Measurements from ENCODE around the gene MRPL54. TPM values are rescaled to one million over a fixed set of nuclear protein-coding genes. Genes with fewer than 3 reads are reported as not detected.

Gene MRPL54
- total RNA-seq, 3 donors from 2014 or later (not counting 1 experiment from before 2014, with no cell fraction given) = 54.1 to 60.5 (median 55.5) TPM

- peaks cover 18 to 36% of the 10 kb centered on the region in 2 donors for H3K4me1 Mint-ChIP-seq
- Histone ChIP-seq H3K4me3 (ENCODE audit: low read length) (no peak overlapping the region), H3K9me3 (ENCODE audit: control insufficient read depth, insufficient read depth, low read length) (peaks cover 20% of the 10 kb centered on the region), H3K27me3 (ENCODE audit: control insufficient read depth, insufficient read depth, low read length) (no peaks in the 10 kb centered on the region), H3K36me3 (ENCODE audit: control insufficient read depth, insufficient read depth, low read length) (peaks cover 50% of the 10 kb centered on the region), H3K27ac (ENCODE audit: low read length) (no peak overlapping the region), H3K4me1 (ENCODE audit: control insufficient read depth, insufficient read depth, low read length) (peaks cover 45% of the 10 kb centered on the region)
- ATAC-seq = no peak
- H3K36me3 Mint-ChIP-seq = peaks cover 8% of the 10 kb centered on the region
- DNase-seq = no peak
- TF ChIP-seq CTCF (IDR thresholded peaks at IDR 0.05) = no peak
- no peaks in the 10 kb centered on the region for H3K27me3 Mint-ChIP-seq (ENCODE audit: low read depth in 2 of 2)
- intact Hi-C loops (cut with micrococcal nuclease) = loop anchor here (10.0 kb wide), 1 partner anchor 202 kb away; the partner anchor contains the start of gene EEF2
- peaks cover 3 to 5% of the 10 kb centered on the region in 2 donors for H3K9me3 Mint-ChIP-seq
- WGBS (ENCODE audit: insufficient coverage) = 91% methylated on average over 1 of the region's 1 CpG
- H3K4me3 Mint-ChIP-seq = peak overlapping the region; percentile 14
- H3K27ac Mint-ChIP-seq = peak overlapping the region; percentile 36 to 89
Measured at GRCh38 chr19:3782330-3782729, 19.8 kb downstream of the MRPL54 start.

- DNase-seq (no peak), ATAC-seq (no peak)
- TF ChIP-seq CTCF (IDR thresholded peaks at IDR 0.05) = no peak
- WGBS (ENCODE audit: insufficient coverage) = 91% methylated on average over 13 of the region's 13 CpGs
- H3K4me1 Mint-ChIP-seq = peaks cover 18 to 40% of the 10 kb centered on the region in 2 donors
- Histone ChIP-seq H3K4me1 (ENCODE audit: control insufficient read depth, insufficient read depth, low read length) (peaks cover 51% of the 10 kb centered on the region), H3K36me3 (ENCODE audit: control insufficient read depth, insufficient read depth, low read length) (peaks cover 44% of the 10 kb centered on the region), H3K27ac (ENCODE audit: low read length) (no peak overlapping the region), H3K4me3 (ENCODE audit: low read length) (no peak overlapping the region), H3K27me3 (ENCODE audit: control insufficient read depth, insufficient read depth, low read length) (no peaks in the 10 kb centered on the region), H3K9me3 (ENCODE audit: control insufficient read depth, insufficient read depth, low read length) (peaks cover 20% of the 10 kb centered on the region)
- peaks cover 8% of the 10 kb centered on the region for H3K36me3 Mint-ChIP-seq
- peak overlapping the region; percentile 36 to 89 for H3K27ac Mint-ChIP-seq
- intact Hi-C loops (cut with micrococcal nuclease) = loop anchor here (1.0 to 10.0 kb wide), 2 partner anchors 39 to 202 kb away; partner anchors contain the start of gene EEF2
- no peak overlapping the region for H3K4me3 Mint-ChIP-seq
- no peaks in the 10 kb centered on the region for H3K27me3 Mint-ChIP-seq (ENCODE audit: low read depth in 2 of 2)
- H3K9me3 Mint-ChIP-seq = peaks cover 3 to 5% of the 10 kb centered on the region in 2 donors
Measured at GRCh38 chr19:3782903-3783302, 20.4 kb downstream of the MRPL54 start.

- Histone ChIP-seq H3K36me3 (ENCODE audit: control insufficient read depth, insufficient read depth, low read length) (peaks cover 38% of the 10 kb centered on the region), H3K27me3 (ENCODE audit: control insufficient read depth, insufficient read depth, low read length) (no peaks in the 10 kb centered on the region), H3K4me1 (ENCODE audit: control insufficient read depth, insufficient read depth, low read length) (peaks cover 61% of the 10 kb centered on the region), H3K4me3 (ENCODE audit: low read length) (peak overlapping the region; percentile 90), H3K9me3 (ENCODE audit: control insufficient read depth, insufficient read depth, low read length) (peaks cover 20% of the 10 kb centered on the region), H3K27ac (ENCODE audit: low read length) (peak overlapping the region; percentile 73)
- ATAC-seq (peak; percentile 66 to 71 (median 70)), DNase-seq (peak; percentile 67 to 70)
- no peaks in the 10 kb centered on the region for H3K27me3 Mint-ChIP-seq (ENCODE audit: low read depth in 2 of 2)
- peaks cover 8% of the 10 kb centered on the region for H3K36me3 Mint-ChIP-seq
- H3K9me3 Mint-ChIP-seq = peaks cover 3 to 5% of the 10 kb centered on the region in 2 donors
- H3K27ac Mint-ChIP-seq = peak overlapping the region; percentile 83 to 93
- intact Hi-C loops (cut with micrococcal nuclease) = loop anchor here (1.0 to 10.0 kb wide), 3 partner anchors 15 to 201 kb away; partner anchors contain the start of gene EEF2
- H3K4me3 Mint-ChIP-seq = peak overlapping the region; percentile 90
- peaks cover 22 to 44% of the 10 kb centered on the region in 2 donors for H3K4me1 Mint-ChIP-seq
- 86% methylated on average over 49 of the region's 49 CpGs for WGBS (ENCODE audit: insufficient coverage)
- peak; percentile 72 for TF ChIP-seq CTCF (IDR thresholded peaks at IDR 0.05)
Measured at GRCh38 chr19:3783660-3784584, 21.4 kb downstream of the MRPL54 start.
